CD14-positive monocyte (primary cell): ENCODE results near the gene TNFRSF11A. TPM values are rescaled to one million over a fixed set of nuclear protein-coding genes. Genes with fewer than 3 reads are reported as not detected.

Experiments
- DNase-seq, 3 donors: peaks; one replicate each; pipeline ENCODE4 v3.0.0-alpha.2; 2011 to 2022
- H2AFZ ChIP-seq: 2 replicates; pipeline ENCODE4 v1.6.0; 2012; ENCODE audit warnings: mild to moderate bottlenecking, low read depth, low read length, inconsistent platforms; ENCODE audit not compliant: insufficient read depth, poor library complexity, severe bottlenecking
- H3K27ac ChIP-seq, 2 donors: 1 replicate in 1 of 2; 2 replicates in 1 of 2; pipeline ENCODE4 v1.5.1; 2012 to 2013; ENCODE audit warnings: low read length in 2 of 2, control low read depth in 1 of 2, inconsistent platforms in 1 of 2, low read depth in 1 of 2, mild to moderate bottlenecking in 1 of 2
- H3K27me3 ChIP-seq, 2 donors: one replicate each; pipeline versions ENCODE4 v1.6.0 to v1.6.1; 2011 to 2013; ENCODE audit warnings: low read length in 2 of 2; ENCODE audit not compliant: control insufficient read depth in 2 of 2, insufficient read depth in 2 of 2
- H3K36me3 ChIP-seq, 2 donors: replicated peaks in 1 of 2; 1 replicate in 1 of 2; 2 replicates in 1 of 2; pipeline versions ENCODE4 v1.5.1 to v1.6.1; 2012 to 2013; ENCODE audit warnings: low read length in 2 of 2, control low read depth in 1 of 2, inconsistent platforms in 1 of 2, mild to moderate bottlenecking in 1 of 2; ENCODE audit not compliant: insufficient read depth in 2 of 2, control insufficient read depth in 1 of 2
- H3K4me1 ChIP-seq, 2 donors: 1 replicate in 1 of 2; 2 replicates in 1 of 2; pipeline versions ENCODE4 v1.5.1 to v1.6.1; 2012 to 2013; ENCODE audit warnings: low read length in 2 of 2, control low read depth in 1 of 2, inconsistent platforms in 1 of 2, mild to moderate bottlenecking in 1 of 2, moderate library complexity in 1 of 2; ENCODE audit not compliant: insufficient read depth in 2 of 2, control insufficient read depth in 1 of 2
- H3K4me2 ChIP-seq: replicated peaks from 2 replicates; pipeline ENCODE3; 2012; ENCODE audit warnings: low read length, moderate library complexity, mild to moderate bottlenecking; ENCODE audit not compliant: poor library complexity, severe bottlenecking; ENCODE audit errors: extremely low read depth
- H3K4me3 ChIP-seq, 3 experiments: fragments of 200-600 bp in 1 of 3; sonication (generic) in 1 of 3; replicated peaks in 1 of 3; 1 replicate in 2 of 3; 2 replicates in 1 of 3; pipeline ENCODE4 v1.5.1; 2011 to 2013; ENCODE audit warnings: low read length in 3 of 3, mild to moderate bottlenecking in 3 of 3, control low read depth in 2 of 3, low read depth in 2 of 3, inconsistent platforms in 1 of 3, moderate library complexity in 1 of 3
- H3K79me2 ChIP-seq: 2 replicates; pipeline ENCODE4 v1.6.0; 2012; ENCODE audit warnings: mild to moderate bottlenecking, control low read depth, inconsistent platforms, low read length, moderate library complexity; ENCODE audit not compliant: insufficient read depth
- H3K9ac ChIP-seq: 2 replicates; pipeline ENCODE4 v1.6.0; 2017; ENCODE audit warnings: low read length, mild to moderate bottlenecking; ENCODE audit not compliant: insufficient read depth, poor library complexity, severe bottlenecking
- H3K9me3 ChIP-seq, 2 donors: replicated peaks in 1 of 2; 1 replicate in 1 of 2; 2 replicates in 1 of 2; pipeline versions ENCODE4 v1.5.1 to v1.6.1; 2012 to 2013; ENCODE audit warnings: low read length in 2 of 2, control low read depth in 1 of 2; ENCODE audit not compliant: control insufficient read depth in 1 of 2, insufficient read depth in 1 of 2
- H4K20me1 ChIP-seq: 2 replicates; pipeline ENCODE4 v1.6.0; 2012; ENCODE audit warnings: mild to moderate bottlenecking, low read length, control low read depth, moderate library complexity; ENCODE audit not compliant: insufficient read depth
- H3K27ac Mint-ChIP-seq, 7 donors: one replicate each; pipeline ENCODE4 v1.8.0; 2020; ENCODE audit warnings: mild to moderate bottlenecking in 7 of 7, mixed read lengths in 7 of 7, moderate library complexity in 6 of 7, inconsistent platforms in 2 of 7
- H3K27me3 Mint-ChIP-seq, 3 donors: one replicate each; pipeline ENCODE4 v1.8.0; 2021 to 2022; ENCODE audit warnings: low read depth in 3 of 3, mild to moderate bottlenecking in 3 of 3, mixed read lengths in 3 of 3, moderate library complexity in 3 of 3, inconsistent platforms in 1 of 3
- H3K36me3 Mint-ChIP-seq, 2 donors: one replicate each; pipeline ENCODE4 v1.8.0; 2020; ENCODE audit warnings: mixed read lengths in 2 of 2, inconsistent platforms in 1 of 2, mild to moderate bottlenecking in 1 of 2
- H3K4me1 Mint-ChIP-seq: one replicate; pipeline ENCODE4 v1.8.0; 2020; ENCODE audit warnings: mild to moderate bottlenecking, mixed read lengths
- H3K4me3 Mint-ChIP-seq, 2 donors: one replicate each; pipeline ENCODE4 v1.8.0; 2020; ENCODE audit warnings: mild to moderate bottlenecking in 2 of 2, mixed read lengths in 2 of 2, moderate library complexity in 1 of 2
- H3K9me3 Mint-ChIP-seq, 7 donors: one replicate each; pipeline ENCODE4 v1.8.0; 2020 to 2022; ENCODE audit warnings: mixed read lengths in 7 of 7, mild to moderate bottlenecking in 6 of 7, moderate library complexity in 6 of 7, inconsistent platforms in 2 of 7
- CTCF ChIP-seq: fragments of 200-600 bp; IDR thresholded peaks from one replicate; pipeline ENCODE4 v1.8.0; 2022; ENCODE audit warnings: antibody characterized with exemption, mild to moderate bottlenecking
- whole genome bisulfite sequencing: methylation state at CpG from one replicate; pipeline ENCODE4 v1.1.5; 2013; ENCODE audit warnings: missing lambda C conversion rate; ENCODE audit not compliant: insufficient coverage; 5-methylcytosine and 5-hydroxymethylcytosine counted together
- intact Hi-C, 2 donors: fragments of 100-400 bp; cut with micrococcal nuclease; formaldehyde crosslinking; loops; one replicate each; pipeline versions ENCODE4 v1.15.0 to v1.15.1; 2023
- polyA plus RNA-seq, 3 donors: library from polyadenylated mRNA; depleted of rRNA in 1 of 3; unstranded in 2 of 3; stranded (reverse) in 1 of 3; fragments of 300-500 nt in 2 of 3; fragments of >200 nt in 1 of 3; fragmentation: Illumina TruSeq in 2 of 3; gene quantifications; 1 replicate in 2 of 3; 2 replicates in 1 of 3; pipeline ENCODE4 v1.2.3, GENCODE V29; 2012 to 2021

The TNFRSF11A gene
- polyA plus RNA-seq, 3 donors = 0.05 to 0.67 (median 0.24) TPM

DNA sequence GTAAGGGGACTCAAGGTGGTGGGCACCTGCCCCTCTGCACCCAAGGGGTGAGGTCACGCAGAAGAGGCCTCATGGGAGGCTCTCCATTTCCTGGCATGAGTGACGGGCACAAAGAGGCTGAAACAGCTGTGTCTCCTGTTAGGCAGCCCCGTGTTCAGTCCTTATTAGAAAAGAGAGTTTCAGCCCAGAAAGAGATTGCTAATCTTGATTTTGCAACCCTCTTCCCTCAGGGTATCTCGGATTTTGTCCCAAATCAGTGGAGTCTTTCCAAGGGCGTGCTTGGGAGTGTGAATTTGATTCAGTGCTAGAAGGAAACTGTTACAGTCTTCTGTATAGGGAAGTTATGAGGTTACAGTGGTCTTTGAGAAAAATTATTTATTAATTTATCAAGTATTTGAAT, 10.4 kb downstream of the TNFRSF11A start:
- no peak for TF ChIP-seq CTCF
- Histone ChIP-seq H3K9ac (no peak overlapping the region), H2AFZ (no peak overlapping the region), H4K20me1 (no peaks in the 10 kb centered on the region), H3K4me2 (no peak overlapping the region), H3K4me1 (peaks cover 35 to 40% of the 10 kb centered on the region in 2 donors), H3K27ac (no peak overlapping the region), H3K9me3 (no peaks in the 10 kb centered on the region), H3K27me3 (peaks cover 0 to 9% of the 10 kb centered on the region in 2 donors), H3K36me3 (no peaks in the 10 kb centered on the region), H3K79me2 (no peaks in the 10 kb centered on the region), H3K4me3 (no peak overlapping the region)
- Mint-ChIP-seq H3K4me1 (peaks cover 39% of the 10 kb centered on the region), H3K27me3 (peaks cover 23 to 39% (median 26%) of the 10 kb centered on the region in 3 donors), H3K36me3 (peaks cover under 1 to 1% of the 10 kb centered on the region in 2 donors), H3K4me3 (no peak overlapping the region), H3K9me3 (peaks cover 0 to 4% (median 0%) of the 10 kb centered on the region in 7 donors), H3K27ac (peak overlapping the region in 1 of 7 donors; percentile 25)
- no peak for DNase-seq
- 65% methylated on average over 2 of the region's 5 CpGs for WGBS
- intact Hi-C loops = loop anchor here in 1 of 2 donors (10.0 kb wide), 1 partner anchor 79 kb away; no protein-coding TSS in a partner anchor

DNA sequence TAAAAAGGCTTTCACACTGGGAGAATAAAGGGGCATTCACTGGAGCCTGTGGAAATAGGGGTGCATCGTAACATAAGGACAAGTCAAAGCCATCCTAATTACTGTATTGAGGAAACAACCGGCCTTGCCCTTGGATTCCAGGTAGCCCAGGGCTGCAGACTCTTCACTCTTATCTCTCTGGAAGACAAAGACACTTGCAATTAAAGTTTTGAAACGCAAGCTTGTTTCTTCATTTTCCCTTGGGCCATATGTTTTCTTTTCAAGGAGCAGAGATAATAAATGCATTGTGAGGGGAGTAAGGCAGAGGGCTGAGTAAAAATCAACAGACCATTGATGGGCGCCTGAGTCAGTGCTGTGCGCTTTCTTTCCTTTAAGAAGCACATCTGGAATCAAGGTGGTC, 11.5 kb downstream of the TNFRSF11A start:
- Histone ChIP-seq H3K4me1 (peaks cover 24 to 29% of the 10 kb centered on the region in 2 donors), H3K36me3 (no peaks in the 10 kb centered on the region), H2AFZ (no peak overlapping the region), H3K27ac (no peak overlapping the region), H3K4me2 (no peak overlapping the region), H3K27me3 (peaks cover 0 to 9% of the 10 kb centered on the region in 2 donors), H3K4me3 (no peak overlapping the region), H3K79me2 (no peaks in the 10 kb centered on the region), H4K20me1 (no peaks in the 10 kb centered on the region), H3K9me3 (no peaks in the 10 kb centered on the region), H3K9ac (no peak overlapping the region)
- H3K27ac Mint-ChIP-seq = no peak overlapping the region
- H3K4me3 Mint-ChIP-seq = no peak overlapping the region
- intact Hi-C loops = loop anchor here in 1 of 2 donors (10.0 kb wide), 1 partner anchor 78 kb away; no protein-coding TSS in a partner anchor
- DNase-seq = no peak
- no peak for TF ChIP-seq CTCF
- H3K4me1 Mint-ChIP-seq = peaks cover 30% of the 10 kb centered on the region
- H3K9me3 Mint-ChIP-seq = peaks cover 0 to 4% (median 0%) of the 10 kb centered on the region in 7 donors
- WGBS = 100% methylated on average over 1 of the region's 5 CpGs
- no peaks in the 10 kb centered on the region for H3K36me3 Mint-ChIP-seq
- peaks cover 18 to 38% (median 21%) of the 10 kb centered on the region in 3 donors for H3K27me3 Mint-ChIP-seq
